Uterus (tissue), 2 donors: ENCODE results near the gene MAML2.

Source experiments
- CTCF ChIP-seq, 4 experiments: fragments of 200-600 bp in 2 of 4; fragments of 450-650 bp in 2 of 4; sonication (generic) in 2 of 4; IDR thresholded peaks; one replicate each; pipeline ENCODE4 v1.5.1; 2016 to 2019; ENCODE audit warnings: antibody characterized with exemption in 4 of 4, mild to moderate bottlenecking in 2 of 4, moderate library complexity in 1 of 4
- POLR2A ChIP-seq, 2 donors: fragments of 450-650 bp; IDR thresholded peaks; one replicate each; pipeline ENCODE4 v1.6.1; 2016; ENCODE audit warnings: antibody characterized with exemption in 2 of 2, mild to moderate bottlenecking in 1 of 2, moderate library complexity in 1 of 2

DNA sequence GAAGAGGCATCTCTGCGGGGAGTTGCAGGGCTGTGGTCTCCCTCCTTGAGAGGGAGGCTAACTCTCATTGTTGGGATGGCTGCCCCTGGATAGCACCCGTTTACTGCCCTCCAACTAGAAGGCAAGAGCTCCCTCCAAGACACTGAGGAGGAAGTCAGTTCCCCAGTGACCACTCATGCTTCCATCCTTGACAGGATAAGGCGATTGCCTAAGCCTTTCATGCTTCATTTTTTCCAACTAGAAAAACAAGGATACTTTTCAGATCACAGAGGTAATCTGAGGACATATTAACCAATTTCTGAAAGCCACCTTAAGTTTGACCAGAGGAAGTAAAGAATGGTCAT, 186.6 kb downstream of the MAML2 start:
- TF ChIP-seq CTCF (IDR thresholded peaks at IDR 0.05): no peak
- no peak for TF ChIP-seq POLR2A (IDR thresholded peaks at IDR 0.05)
